ENCODE measurements around the gene TMBIM6. TPM values are rescaled to one million over a fixed set of nuclear protein-coding genes. Genes with fewer than 3 reads are reported as not detected.

Gene TMBIM6
- total and polyA plus RNA-seq, 2 experiments from 2014 or later, result 510 to 891 TPM

DNA sequence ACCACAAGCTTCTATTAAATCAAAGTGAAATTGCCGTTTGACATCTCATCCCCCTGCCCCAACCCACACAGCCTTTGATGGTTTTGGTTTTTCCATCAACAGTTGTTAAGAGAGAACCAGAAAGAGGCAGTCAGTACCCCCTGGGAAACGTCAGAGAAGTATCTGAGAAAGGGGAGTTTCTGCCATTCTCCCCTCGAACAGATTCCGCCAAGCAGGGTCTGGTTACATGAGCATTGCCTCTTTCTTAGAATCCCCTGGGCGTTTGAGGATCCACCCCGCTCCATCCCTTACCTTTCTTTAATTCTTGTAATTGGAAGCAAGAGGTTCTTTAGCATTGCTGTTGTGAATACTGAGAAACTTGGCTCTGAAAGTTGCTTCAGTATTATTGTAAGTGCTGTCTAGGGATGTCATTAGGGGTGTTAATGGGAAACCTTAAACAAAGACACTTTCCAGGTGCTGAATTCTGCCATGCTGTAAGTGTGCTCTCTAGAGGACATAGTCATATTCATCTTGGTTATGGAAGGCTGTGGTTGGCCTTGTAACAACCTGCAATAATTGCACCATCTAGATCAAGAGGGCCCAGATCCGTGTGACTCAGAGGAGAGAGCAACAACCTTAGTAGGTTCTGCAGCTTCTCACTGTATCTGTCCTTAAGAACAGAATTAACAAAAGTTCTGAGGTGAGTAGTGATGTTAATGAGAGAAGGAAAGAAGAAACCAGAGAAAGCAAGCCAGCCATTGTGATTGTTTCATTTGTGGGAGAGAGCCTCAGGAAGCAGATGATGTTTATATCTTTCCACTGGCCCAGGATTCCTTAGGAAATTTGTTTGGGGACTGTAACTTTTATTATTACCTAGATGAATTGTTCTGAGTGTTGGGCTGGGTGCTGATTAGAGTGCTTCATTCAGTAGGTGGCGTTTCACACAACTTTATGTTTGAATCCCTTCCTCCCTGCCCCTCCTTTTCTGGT lies 9.0 kb downstream of the TMBIM6 start:
- H3K9me2 ChIP-seq (ENCODE audit: insufficient read depth), result no peaks in the 10 kb centered on the region
- peaks cover 43% of the 10 kb centered on the region for H4K20me1 ChIP-seq (ENCODE audit: insufficient read depth)
- in situ Hi-C loops (cut with MboI), result no loop called here
- TF ChIP-seq EZH2phosphoT487 (IDR thresholded peaks at IDR 0.05; ENCODE audit: insufficient read depth, low read depth), result no peak
- TF ChIP-seq EZH2 (IDR thresholded peaks at IDR 0.05; ENCODE audit: insufficient read depth, poor library complexity, severe bottlenecking), result no peak
- H2AFZ ChIP-seq, result no peak overlapping the region
- 38 to 44% methylated on average over 8 of the region's 8 CpGs for WGBS, 2 experiments (ENCODE audit: low coverage in 1 of 2, low lambda C conversion rate in 2 of 2, missing lambda C conversion rate in 2 of 2)
- peak; percentile 92 for DNase-seq
- peaks cover 62% of the 10 kb centered on the region for H3K4me1 ChIP-seq (ENCODE audit: insufficient read depth)
- H3K4me2 ChIP-seq (ENCODE audit: unreplicated experiment), result peak overlapping the region; percentile 70
- H3K27me3 ChIP-seq (replicated peaks; ENCODE audit: insufficient read depth), result no peaks in the 10 kb centered on the region
- peak overlapping the region; percentile 63 for H3K9ac ChIP-seq
- H3K36me3 ChIP-seq (ENCODE audit: low read depth), result peaks cover 35% of the 10 kb centered on the region
- peaks cover 75% of the 10 kb centered on the region for H3F3A ChIP-seq (ENCODE audit: insufficient read depth)
- peak overlapping the region; percentile 94 for H3K27ac ChIP-seq
- H3K79me2 ChIP-seq (ENCODE audit: insufficient read depth), result peaks cover 100% of the 10 kb centered on the region
- peak overlapping the region; percentile 10; the same call in 1 of the 2 replicates for H3K4me3 ChIP-seq
- no peaks in the 10 kb centered on the region for H3K9me3 ChIP-seq (ENCODE audit: low read depth)

- no peak overlapping the region for H2AFZ ChIP-seq
- no peak for TF ChIP-seq EZH2phosphoT487 (IDR thresholded peaks at IDR 0.05; ENCODE audit: insufficient read depth, low read depth)
- TF ChIP-seq EZH2 (IDR thresholded peaks at IDR 0.05; ENCODE audit: insufficient read depth, poor library complexity, severe bottlenecking), result no peak
- peak overlapping the region; percentile 10; the same call in 1 of the 2 replicates for H3K4me3 ChIP-seq
- H3K4me2 ChIP-seq (ENCODE audit: unreplicated experiment), result peak overlapping the region; percentile 70
- H3K9ac ChIP-seq, result peak overlapping the region; percentile 63
- peaks cover 62% of the 10 kb centered on the region for H3K4me1 ChIP-seq (ENCODE audit: insufficient read depth)
- H3K27me3 ChIP-seq (replicated peaks; ENCODE audit: insufficient read depth), result no peaks in the 10 kb centered on the region
- H4K20me1 ChIP-seq (ENCODE audit: insufficient read depth), result peaks cover 38% of the 10 kb centered on the region
- in situ Hi-C loops (cut with MboI), result no loop called here
- H3K36me3 ChIP-seq (ENCODE audit: low read depth), result peaks cover 42% of the 10 kb centered on the region
- no peaks in the 10 kb centered on the region for H3K9me3 ChIP-seq (ENCODE audit: low read depth)
- H3K27ac ChIP-seq, result peak overlapping the region; percentile 94
- no peaks in the 10 kb centered on the region for H3K9me2 ChIP-seq (ENCODE audit: insufficient read depth)
- H3K79me2 ChIP-seq (ENCODE audit: insufficient read depth), result peaks cover 100% of the 10 kb centered on the region
- DNase-seq, result no peak
- 7 to 22% methylated on average over 1 of the region's 1 CpG for WGBS, 2 experiments (ENCODE audit: low coverage in 1 of 2, low lambda C conversion rate in 2 of 2, missing lambda C conversion rate in 2 of 2)
- H3F3A ChIP-seq (ENCODE audit: insufficient read depth), result peaks cover 75% of the 10 kb centered on the region
Measured at GRCh38 chr12:49750996-49751393, 9.6 kb downstream of the TMBIM6 start.

DNA sequence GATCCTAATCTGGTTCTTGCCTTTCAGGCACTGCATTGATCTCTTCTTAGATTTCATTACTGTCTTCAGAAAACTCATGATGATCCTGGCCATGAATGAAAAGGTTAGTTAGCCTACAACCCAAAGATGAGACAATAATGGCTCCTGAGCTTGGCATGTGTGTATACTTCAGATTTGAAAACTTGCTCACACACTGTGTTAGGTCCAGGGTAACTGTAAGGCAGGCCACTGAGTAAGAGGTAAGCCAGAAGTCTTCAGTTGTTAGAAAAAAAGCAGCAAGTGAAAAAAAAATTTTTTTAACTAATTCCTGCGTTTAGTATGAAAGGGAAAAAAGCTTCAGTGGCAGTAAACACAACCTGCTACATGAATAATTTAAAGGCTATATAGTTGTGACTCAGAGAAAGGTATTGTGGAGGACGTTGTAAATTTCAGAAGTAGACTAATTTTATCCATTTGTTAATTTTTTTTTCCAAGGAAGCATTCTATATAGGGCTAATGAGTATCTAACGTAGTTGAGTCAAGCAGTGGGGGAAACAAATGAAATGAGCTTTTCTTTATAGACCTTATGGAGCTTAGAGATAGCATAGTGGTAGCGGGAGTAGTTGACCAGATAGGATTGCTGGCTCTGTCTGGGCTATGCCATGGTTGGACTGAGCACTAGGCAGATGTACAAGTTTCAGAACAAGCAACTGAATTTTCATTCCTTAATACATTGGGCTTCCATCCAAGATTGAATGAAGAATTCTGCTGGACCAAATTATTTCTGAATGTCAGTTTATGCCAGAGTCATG lies 20.5 kb downstream of the TMBIM6 start:
- H3K79me2 ChIP-seq (ENCODE audit: insufficient read depth), result peaks cover 36% of the 10 kb centered on the region

DNA sequence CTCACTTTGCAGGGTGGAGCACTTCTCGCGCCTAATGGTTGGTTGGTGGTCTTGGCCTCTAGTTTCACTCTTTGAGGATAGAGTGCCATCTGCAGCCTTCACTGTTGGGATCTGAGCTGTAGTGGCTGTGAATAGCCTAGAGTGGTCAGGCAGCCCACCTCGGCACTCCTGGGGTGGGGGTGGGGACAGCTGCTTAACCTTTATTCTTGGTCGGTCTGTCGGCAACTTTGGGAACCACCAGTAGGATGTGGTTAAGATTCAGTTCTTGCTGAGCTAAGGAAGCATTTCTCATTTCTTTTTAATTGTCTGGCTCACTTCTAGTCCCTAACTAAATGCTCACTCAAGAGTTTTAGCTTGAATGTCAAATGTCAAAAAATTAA lies 21.1 kb downstream of the TMBIM6 start:
- peaks cover 68% of the 10 kb centered on the region for H3K36me3 ChIP-seq (ENCODE audit: low read depth)
- H4K20me1 ChIP-seq (ENCODE audit: insufficient read depth), result no peaks in the 10 kb centered on the region
- no peak for TF ChIP-seq EZH2phosphoT487 (IDR thresholded peaks at IDR 0.05; ENCODE audit: insufficient read depth, low read depth)
- no peak for TF ChIP-seq EZH2 (IDR thresholded peaks at IDR 0.05; ENCODE audit: insufficient read depth, poor library complexity, severe bottlenecking)
- no peaks in the 10 kb centered on the region for H3K9me2 ChIP-seq (ENCODE audit: insufficient read depth)
- no peak overlapping the region for H3K27ac ChIP-seq
- H3K4me2 ChIP-seq (ENCODE audit: unreplicated experiment), result no peak overlapping the region
- H3K79me2 ChIP-seq (ENCODE audit: insufficient read depth), result peaks cover 30% of the 10 kb centered on the region
- H3K9me3 ChIP-seq (ENCODE audit: low read depth), result no peaks in the 10 kb centered on the region
- H3K9ac ChIP-seq, result no peak overlapping the region
- no peak for DNase-seq
- H2AFZ ChIP-seq, result no peak overlapping the region
- in situ Hi-C loops (cut with MboI), result no loop called here
- peaks cover 61% of the 10 kb centered on the region for H3F3A ChIP-seq (ENCODE audit: insufficient read depth)
- no peak overlapping the region for H3K4me3 ChIP-seq
- WGBS, 2 experiments (ENCODE audit: low coverage in 1 of 2, low lambda C conversion rate in 2 of 2, missing lambda C conversion rate in 2 of 2), result 94 to 99% methylated on average over 5 of the region's 5 CpGs
- H3K27me3 ChIP-seq (replicated peaks; ENCODE audit: insufficient read depth), result no peaks in the 10 kb centered on the region
- no peaks in the 10 kb centered on the region for H3K4me1 ChIP-seq (ENCODE audit: insufficient read depth)

More for the DNA sequence above, 20.5 kb downstream of the TMBIM6 start:
- in situ Hi-C loops (cut with MboI), result no loop called here
- Histone ChIP-seq H4K20me1 (ENCODE audit: insufficient read depth) (0 out of 2 replicates have a peak, but pooled peaks cover 4% of the 10 kb centered on the region), H3K4me1 (ENCODE audit: insufficient read depth) (no peaks in the 10 kb centered on the region), H3K9me3 (ENCODE audit: low read depth) (no peaks in the 10 kb centered on the region), H3K4me2 (ENCODE audit: unreplicated experiment) (no peak overlapping the region), H3K9ac (no peak overlapping the region), H3K27me3 (replicated peaks; ENCODE audit: insufficient read depth) (no peaks in the 10 kb centered on the region), H3K36me3 (ENCODE audit: low read depth) (peaks cover 74% of the 10 kb centered on the region), H3F3A (ENCODE audit: insufficient read depth) (peaks cover 60% of the 10 kb centered on the region), H3K27ac (no peak overlapping the region), H3K4me3 (no peak overlapping the region), H2AFZ (no peak overlapping the region), H3K9me2 (ENCODE audit: insufficient read depth) (no peaks in the 10 kb centered on the region)
- no peak for TF ChIP-seq EZH2phosphoT487 (IDR thresholded peaks at IDR 0.05; ENCODE audit: insufficient read depth, low read depth)
- no peak for DNase-seq
- 83 to 85% methylated on average over 4 of the region's 4 CpGs for WGBS, 2 experiments (ENCODE audit: low coverage in 1 of 2, low lambda C conversion rate in 2 of 2, missing lambda C conversion rate in 2 of 2)

Measured in GM23248 (cell line).